ENCODE measurements around the gene ALS2CL.

Gene ALS2CL

DNA sequence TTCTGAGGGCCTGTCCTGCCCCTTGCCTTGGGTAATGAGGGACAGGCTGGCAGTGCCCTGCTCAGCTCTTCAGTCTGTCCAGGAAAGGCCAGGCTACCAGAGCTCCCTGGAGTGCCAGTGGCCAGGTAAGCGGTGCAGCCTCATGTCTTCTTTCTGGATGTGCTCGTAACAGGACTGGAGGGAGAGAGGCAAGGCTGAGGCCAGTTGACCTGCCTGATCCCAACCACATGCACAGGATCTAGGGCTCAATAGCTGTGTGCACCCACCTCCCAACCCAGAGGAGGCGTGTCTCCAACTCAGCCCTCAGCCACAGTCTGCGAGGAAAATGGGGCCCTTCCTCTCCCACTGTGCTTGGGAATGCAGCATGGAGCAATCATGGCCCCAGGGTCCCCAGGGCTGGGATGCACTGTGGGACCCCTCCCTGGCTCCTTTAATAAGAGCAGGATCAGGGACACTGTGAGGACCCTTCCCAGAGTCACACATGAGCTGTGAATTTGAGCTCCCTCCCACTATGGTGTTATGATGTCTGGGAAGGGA lies 22.5 kb downstream of the ALS2CL start:
- DNase-seq (ENCODE audit: low read depth, low spot score): no peak
- H3K9me3 ChIP-seq (ENCODE audit: control insufficient read depth, insufficient read depth, low read length): no peaks in the 10 kb centered on the region
- WGBS (ENCODE audit: insufficient coverage, insufficient read length): no CpG with 5 or more reads among the region's 4 CpGs
- no peak overlapping the region for H3K4me3 ChIP-seq (ENCODE audit: low read length)
- H3K4me1 ChIP-seq (ENCODE audit: control insufficient read depth, insufficient read depth, low read length): no peaks in the 10 kb centered on the region
- H3K36me3 ChIP-seq (ENCODE audit: control insufficient read depth, insufficient read depth, low read length): no peaks in the 10 kb centered on the region
- H3K27ac ChIP-seq (ENCODE audit: low read length): no peak overlapping the region
- H3K27me3 ChIP-seq (ENCODE audit: control insufficient read depth, insufficient read depth, low read length): no peaks in the 10 kb centered on the region

DNA sequence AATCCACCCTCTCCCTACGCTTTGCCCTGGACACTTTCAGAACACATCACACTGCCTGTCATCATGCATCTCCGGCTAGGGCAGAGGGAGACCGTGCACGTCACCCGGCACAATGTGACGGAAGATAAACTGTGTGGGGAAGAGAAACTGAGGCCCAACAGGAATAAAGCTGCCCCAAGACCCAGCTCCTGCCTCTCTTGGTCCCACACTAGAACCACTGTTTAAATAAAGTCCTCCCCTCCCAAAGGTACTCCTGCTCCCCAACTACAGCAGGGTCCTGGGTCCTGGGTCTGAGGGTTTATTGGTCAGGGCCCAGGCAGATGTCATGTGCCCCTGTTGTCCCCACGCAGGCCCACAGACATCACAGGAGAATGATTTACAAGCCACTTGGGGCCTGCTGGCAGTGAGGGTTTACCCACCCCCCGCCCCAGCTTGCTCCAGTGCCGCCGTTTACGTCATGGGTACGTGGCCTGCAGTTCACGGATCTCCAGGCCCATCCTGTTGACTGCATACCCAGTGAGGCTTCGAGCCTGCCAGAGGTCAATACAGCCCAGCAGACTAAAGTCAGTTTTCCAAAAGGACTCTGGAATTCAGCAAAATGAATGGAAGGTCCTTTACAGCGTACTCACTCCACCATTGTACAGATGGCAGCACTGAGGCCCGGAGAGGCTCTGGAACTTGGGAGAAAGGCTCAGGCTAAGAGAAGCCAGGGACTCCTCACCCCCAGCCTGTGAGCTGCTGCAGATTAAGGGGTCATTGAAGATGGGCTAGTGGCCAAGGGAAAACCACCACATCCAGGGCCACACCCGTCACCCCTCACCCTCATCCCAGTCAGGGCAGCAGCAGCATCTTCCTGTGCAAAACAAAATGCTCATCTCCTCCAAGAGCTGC lies 23.2 kb downstream of the ALS2CL start:
- no peak overlapping the region for H3K4me3 ChIP-seq (ENCODE audit: low read length)
- no peaks in the 10 kb centered on the region for H3K9me3 ChIP-seq (ENCODE audit: control insufficient read depth, insufficient read depth, low read length)
- H3K36me3 ChIP-seq (ENCODE audit: control insufficient read depth, insufficient read depth, low read length): no peaks in the 10 kb centered on the region
- H3K27me3 ChIP-seq (ENCODE audit: control insufficient read depth, insufficient read depth, low read length): no peaks in the 10 kb centered on the region
- no peak overlapping the region for H3K27ac ChIP-seq (ENCODE audit: low read length)
- no peaks in the 10 kb centered on the region for H3K4me1 ChIP-seq (ENCODE audit: control insufficient read depth, insufficient read depth, low read length)
- no peak for DNase-seq (ENCODE audit: low read depth, low spot score)
- no CpG with 5 or more reads among the region's 17 CpGs for WGBS (ENCODE audit: insufficient coverage, insufficient read length)

DNA sequence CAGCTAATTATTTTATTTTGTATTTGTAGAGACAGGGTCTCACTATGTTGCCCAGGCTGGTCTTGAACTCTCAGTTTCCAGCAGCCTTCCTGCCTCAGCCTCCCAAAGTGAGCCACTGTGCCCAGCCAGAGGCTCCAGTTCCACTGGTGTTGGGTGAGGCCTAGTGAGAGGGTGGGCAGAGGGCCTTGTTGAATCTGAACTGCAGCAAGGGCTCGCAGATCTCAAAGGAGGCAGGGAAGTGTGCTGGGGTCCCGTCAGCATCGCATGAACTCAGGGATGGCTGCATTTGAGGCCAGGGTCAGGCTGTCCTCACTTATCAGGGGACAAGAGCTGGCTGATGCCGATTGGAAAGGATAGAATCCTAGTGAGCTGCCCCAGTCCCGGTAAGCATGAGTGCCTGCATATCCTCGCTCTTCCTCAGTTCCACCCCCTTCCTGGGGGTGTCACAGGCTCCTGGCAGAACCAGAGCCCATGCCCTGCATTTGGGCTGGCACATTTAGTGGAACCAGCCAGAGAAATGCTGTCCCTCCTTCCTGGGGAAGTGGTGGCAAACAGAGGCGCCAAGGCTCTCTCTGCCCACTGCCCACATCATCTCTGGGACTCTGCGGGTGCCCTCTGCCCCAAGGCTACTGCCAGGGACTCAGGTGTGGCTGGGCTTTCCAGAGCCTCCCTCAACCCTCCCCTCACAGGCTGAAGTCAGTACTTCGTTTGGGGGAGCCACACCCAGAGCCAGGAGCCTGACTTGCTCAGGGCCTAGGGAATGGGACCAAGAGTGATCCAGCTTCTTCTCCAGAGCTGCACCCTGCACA lies 24.1 kb downstream of the ALS2CL start:
- no CpG with 5 or more reads among the region's 9 CpGs for WGBS (ENCODE audit: insufficient coverage, insufficient read length)
- Histone ChIP-seq H3K27ac (ENCODE audit: low read length) (no peak overlapping the region), H3K9me3 (ENCODE audit: control insufficient read depth, insufficient read depth, low read length) (no peaks in the 10 kb centered on the region), H3K27me3 (ENCODE audit: control insufficient read depth, insufficient read depth, low read length) (no peaks in the 10 kb centered on the region), H3K36me3 (ENCODE audit: control insufficient read depth, insufficient read depth, low read length) (no peaks in the 10 kb centered on the region), H3K4me1 (ENCODE audit: control insufficient read depth, insufficient read depth, low read length) (no peaks in the 10 kb centered on the region), H3K4me3 (ENCODE audit: low read length) (no peak overlapping the region)
- DNase-seq (ENCODE audit: low read depth, low spot score): no peak

DNA sequence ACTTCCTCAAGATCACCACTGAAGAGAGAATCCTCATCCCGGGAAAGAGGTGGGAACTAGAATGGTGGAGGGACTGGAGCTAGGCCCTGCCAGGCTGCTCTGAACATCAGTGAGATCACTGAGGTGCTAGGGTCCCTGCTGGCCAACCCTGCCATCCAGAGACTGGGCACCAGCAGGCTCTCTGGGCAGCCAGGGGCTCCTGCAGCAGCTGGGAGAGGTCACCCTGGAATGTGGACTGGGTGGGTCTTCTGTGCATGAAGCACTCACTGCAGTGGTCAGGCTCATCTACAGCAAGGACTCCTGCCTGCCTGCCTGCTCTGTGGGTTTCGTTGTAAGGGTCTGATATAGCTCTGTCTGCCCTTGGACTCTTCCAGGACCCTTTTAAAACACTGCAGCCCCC lies 24.9 kb downstream of the ALS2CL start:
- Histone ChIP-seq H3K4me3 (ENCODE audit: low read length) (no peak overlapping the region), H3K27ac (ENCODE audit: low read length) (no peak overlapping the region), H3K36me3 (ENCODE audit: control insufficient read depth, insufficient read depth, low read length) (no peaks in the 10 kb centered on the region), H3K27me3 (ENCODE audit: control insufficient read depth, insufficient read depth, low read length) (no peaks in the 10 kb centered on the region), H3K9me3 (ENCODE audit: control insufficient read depth, insufficient read depth, low read length) (no peaks in the 10 kb centered on the region), H3K4me1 (ENCODE audit: control insufficient read depth, insufficient read depth, low read length) (no peaks in the 10 kb centered on the region)
- DNase-seq (ENCODE audit: low read depth, low spot score): no peak
- no CpG with 5 or more reads among the region's 2 CpGs for WGBS (ENCODE audit: insufficient coverage, insufficient read length)

DNA sequence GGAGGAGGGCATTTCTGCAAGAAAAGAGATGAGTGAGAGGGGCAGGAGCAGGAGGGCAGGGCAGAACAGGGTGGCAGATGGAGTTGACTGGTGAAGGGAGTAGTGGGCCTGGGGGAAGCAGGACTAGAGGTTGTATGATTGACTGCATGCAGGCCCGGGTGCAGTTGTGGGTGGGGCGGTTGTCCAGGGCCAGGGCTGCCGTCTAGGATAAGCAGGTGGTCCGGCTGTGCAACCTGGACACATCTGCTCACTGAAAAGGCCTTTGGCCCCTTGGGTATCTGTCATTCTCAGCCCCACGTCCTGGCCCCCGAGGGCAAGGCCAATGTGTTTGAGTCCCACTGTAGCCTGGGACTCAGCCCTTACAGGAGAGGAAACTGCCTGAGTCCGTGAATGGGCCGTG lies 25.4 kb downstream of the ALS2CL start:
- no CpG with 5 or more reads among the region's 8 CpGs for WGBS (ENCODE audit: insufficient coverage, insufficient read length)
- Histone ChIP-seq H3K9me3 (ENCODE audit: control insufficient read depth, insufficient read depth, low read length) (no peaks in the 10 kb centered on the region), H3K4me3 (ENCODE audit: low read length) (no peak overlapping the region), H3K36me3 (ENCODE audit: control insufficient read depth, insufficient read depth, low read length) (no peaks in the 10 kb centered on the region), H3K27me3 (ENCODE audit: control insufficient read depth, insufficient read depth, low read length) (no peaks in the 10 kb centered on the region), H3K27ac (ENCODE audit: low read length) (no peak overlapping the region), H3K4me1 (ENCODE audit: control insufficient read depth, insufficient read depth, low read length) (no peaks in the 10 kb centered on the region)
- DNase-seq (ENCODE audit: low read depth, low spot score): no peak

DNA sequence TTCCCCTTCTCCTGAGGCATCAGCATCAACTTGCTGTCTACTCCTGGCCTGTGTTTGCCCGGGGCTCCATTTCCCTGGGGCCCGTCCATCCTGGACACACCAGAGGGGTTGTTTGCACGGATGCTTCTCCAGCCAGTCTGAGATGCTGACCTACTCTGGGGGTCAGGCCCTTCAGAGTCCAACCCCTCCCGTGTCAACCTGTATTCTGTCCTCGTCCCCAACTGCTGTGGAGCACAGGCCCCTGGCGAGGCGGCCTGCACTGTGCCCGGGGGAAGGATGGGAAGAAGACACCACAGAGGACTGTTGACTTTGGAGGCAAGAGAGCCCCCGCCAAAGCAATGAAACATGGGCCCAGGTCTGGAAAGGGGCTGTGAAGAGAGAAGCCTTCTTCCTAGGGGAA lies 25.8 kb downstream of the ALS2CL start:
- Histone ChIP-seq H3K4me1 (ENCODE audit: control insufficient read depth, insufficient read depth, low read length) (no peaks in the 10 kb centered on the region), H3K36me3 (ENCODE audit: control insufficient read depth, insufficient read depth, low read length) (no peaks in the 10 kb centered on the region), H3K27ac (ENCODE audit: low read length) (no peak overlapping the region), H3K4me3 (ENCODE audit: low read length) (no peak overlapping the region), H3K27me3 (ENCODE audit: control insufficient read depth, insufficient read depth, low read length) (no peaks in the 10 kb centered on the region), H3K9me3 (ENCODE audit: control insufficient read depth, insufficient read depth, low read length) (no peaks in the 10 kb centered on the region)
- WGBS (ENCODE audit: insufficient coverage, insufficient read length): no CpG with 5 or more reads among the region's 9 CpGs
- no peak for DNase-seq (ENCODE audit: low read depth, low spot score)

DNA sequence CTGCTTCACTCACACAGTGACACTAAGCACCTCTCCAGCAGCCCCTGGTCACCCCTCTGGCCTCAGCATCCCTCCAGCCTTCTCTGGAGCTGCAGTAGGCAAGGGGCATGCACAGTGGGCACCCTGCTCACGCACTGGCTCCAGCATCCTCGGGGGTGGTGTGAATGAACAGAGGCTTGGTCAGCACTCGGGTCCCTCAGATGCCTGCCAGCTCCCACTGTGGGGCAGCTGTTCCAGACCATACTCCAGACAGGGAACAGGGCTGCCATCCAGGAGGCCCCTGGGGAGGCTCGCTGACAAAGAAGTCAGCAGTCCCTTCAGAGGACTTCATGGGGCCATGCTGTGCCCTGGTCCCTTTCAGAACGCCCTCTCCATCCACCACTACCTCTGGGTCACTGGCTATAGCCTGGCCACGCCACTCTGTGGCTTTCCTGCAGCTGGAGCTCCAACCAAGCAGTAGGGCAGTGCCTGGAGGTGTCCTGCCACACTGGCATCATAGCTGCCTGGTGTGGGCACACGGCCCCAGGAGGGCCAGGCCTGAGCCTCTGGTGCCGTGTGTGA lies 26.3 kb downstream of the ALS2CL start:
- Histone ChIP-seq H3K4me1 (ENCODE audit: control insufficient read depth, insufficient read depth, low read length) (peaks cover 3% of the 10 kb centered on the region), H3K4me3 (ENCODE audit: low read length) (no peak overlapping the region), H3K27ac (ENCODE audit: low read length) (no peak overlapping the region), H3K27me3 (ENCODE audit: control insufficient read depth, insufficient read depth, low read length) (no peaks in the 10 kb centered on the region), H3K9me3 (ENCODE audit: control insufficient read depth, insufficient read depth, low read length) (no peaks in the 10 kb centered on the region), H3K36me3 (ENCODE audit: control insufficient read depth, insufficient read depth, low read length) (no peaks in the 10 kb centered on the region)
- no CpG with 5 or more reads among the region's 8 CpGs for WGBS (ENCODE audit: insufficient coverage, insufficient read length)
- DNase-seq (ENCODE audit: low read depth, low spot score): no peak

DNA sequence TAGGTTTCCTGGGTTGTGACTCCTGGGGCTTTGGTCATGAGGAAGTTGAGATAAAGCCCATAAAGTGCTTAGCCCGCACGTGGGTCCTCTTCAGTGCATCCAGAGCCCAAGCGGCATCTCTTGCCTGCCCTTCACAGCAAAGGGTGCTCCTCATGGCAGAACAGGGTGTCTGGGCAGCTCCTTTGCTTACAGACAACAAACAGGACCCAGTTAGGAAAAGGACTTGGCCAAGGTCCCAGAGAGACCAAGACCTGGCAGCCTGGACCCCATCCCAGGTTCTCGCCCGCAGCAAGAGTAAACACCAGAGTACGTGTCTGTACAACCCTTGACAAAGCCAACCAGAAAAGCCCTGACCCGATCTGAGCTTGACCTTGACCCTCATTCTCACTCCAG lies 27.0 kb downstream of the ALS2CL start:
- Histone ChIP-seq H3K9me3 (ENCODE audit: control insufficient read depth, insufficient read depth, low read length) (no peaks in the 10 kb centered on the region), H3K4me1 (ENCODE audit: control insufficient read depth, insufficient read depth, low read length) (peaks cover 6% of the 10 kb centered on the region), H3K27me3 (ENCODE audit: control insufficient read depth, insufficient read depth, low read length) (no peaks in the 10 kb centered on the region), H3K27ac (ENCODE audit: low read length) (no peak overlapping the region), H3K36me3 (ENCODE audit: control insufficient read depth, insufficient read depth, low read length) (no peaks in the 10 kb centered on the region), H3K4me3 (ENCODE audit: low read length) (no peak overlapping the region)
- no peak for DNase-seq (ENCODE audit: low read depth, low spot score)
- WGBS (ENCODE audit: insufficient coverage, insufficient read length): no CpG with 5 or more reads among the region's 7 CpGs

DNA sequence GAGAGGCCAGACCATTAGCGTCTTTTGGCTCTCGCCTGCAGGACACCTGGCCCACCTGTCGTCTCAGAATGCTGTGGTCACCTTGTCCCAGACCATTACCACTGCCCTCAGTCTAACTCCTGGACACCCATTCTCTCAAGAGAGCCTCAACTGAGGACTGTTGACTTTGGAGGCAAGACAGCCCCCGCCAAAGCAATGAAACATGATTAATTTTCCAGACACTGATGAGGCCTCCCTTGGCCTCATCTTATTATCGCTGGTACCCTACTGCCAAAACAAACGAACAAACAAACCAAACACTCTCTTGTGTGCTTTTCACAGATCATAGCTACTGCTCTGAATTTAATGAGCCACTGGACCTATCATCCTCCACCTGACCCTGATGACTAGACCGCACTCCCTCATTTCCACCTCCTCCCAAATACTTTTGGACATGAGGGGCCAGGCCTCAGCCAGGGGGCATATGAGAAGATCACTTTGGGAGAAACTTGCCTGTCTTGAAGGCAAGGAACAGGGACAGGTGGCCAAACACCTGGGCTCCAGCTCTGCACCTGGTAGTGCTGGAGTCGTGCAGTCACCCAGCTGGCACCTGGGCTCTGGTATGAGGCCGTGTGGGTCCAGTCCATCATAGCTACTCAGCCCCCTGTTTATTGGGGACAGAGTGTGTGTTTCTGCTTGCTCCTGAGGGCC lies 27.6 kb downstream of the ALS2CL start:
- H3K27me3 ChIP-seq (ENCODE audit: control insufficient read depth, insufficient read depth, low read length): no peaks in the 10 kb centered on the region
- no peaks in the 10 kb centered on the region for H3K9me3 ChIP-seq (ENCODE audit: control insufficient read depth, insufficient read depth, low read length)
- DNase-seq (ENCODE audit: low read depth, low spot score): no peak
- H3K36me3 ChIP-seq (ENCODE audit: control insufficient read depth, insufficient read depth, low read length): no peaks in the 10 kb centered on the region
- H3K4me1 ChIP-seq (ENCODE audit: control insufficient read depth, insufficient read depth, low read length): peaks cover 10% of the 10 kb centered on the region
- no peak overlapping the region for H3K4me3 ChIP-seq (ENCODE audit: low read length)
- no CpG with 5 or more reads among the region's 9 CpGs for WGBS (ENCODE audit: insufficient coverage, insufficient read length)
- H3K27ac ChIP-seq (ENCODE audit: low read length): no peak overlapping the region
